Activated CD4-positive, alpha-beta T cell treated with anti-CD3 and anti-CD28 coated beads for 36 hours (primary cell): ENCODE data around the gene WIPI1. TPM values are rescaled to one million over a fixed set of nuclear protein-coding genes. Genes with fewer than 3 reads are reported as not detected.
A peak's percentile ranks its signal among the peaks of the same experiment; 100 is the strongest.

Experiments
- ATAC-seq: fragments of 200-7000 bp; cut with Tn5 transposase; one replicate; pipeline ENCODE4 v1.10.0; 2021; ENCODE audit warnings: mild to moderate bottlenecking, moderate library complexity
- CTCF ChIA-PET: fragments of 350-600 bp; sonication (Branson Sonifier 250); formaldehyde crosslinking; loops from one replicate; lab custom pipeline; 2021; ENCODE audit warnings: antibody characterized with exemption; lab: Charles Lee
- POLR2A ChIA-PET: fragments of 350-600 bp; sonication (Branson Sonifier 250); formaldehyde crosslinking; loops from one replicate; lab custom pipeline; 2021; ENCODE audit warnings: antibody characterized with exemption, inconsistent platforms; lab: Charles Lee
- DNase-seq: peaks from one replicate; pipeline ENCODE4 v3.0.0-alpha.2; 2020
- H3K27ac Mint-ChIP-seq: one replicate; pipeline ENCODE4 v1.8.0; 2021; ENCODE audit warnings: mixed read lengths
- H3K27me3 Mint-ChIP-seq: one replicate; pipeline ENCODE4 v1.8.0; 2021; ENCODE audit warnings: mixed read lengths
- H3K36me3 Mint-ChIP-seq: one replicate; pipeline ENCODE4 v1.8.0; 2021; ENCODE audit warnings: low read depth, mixed read lengths
- H3K4me1 Mint-ChIP-seq: one replicate; pipeline ENCODE4 v1.8.0; 2021; ENCODE audit warnings: mixed read lengths
- H3K4me3 Mint-ChIP-seq: one replicate; pipeline ENCODE4 v1.8.0; 2021; ENCODE audit warnings: mild to moderate bottlenecking, moderate library complexity, mixed read lengths
- H3K9me3 Mint-ChIP-seq: one replicate; pipeline ENCODE4 v1.8.0; 2021; ENCODE audit warnings: low read depth, mixed read lengths
- intact Hi-C, 2 experiments: fragments of 100-400 bp; cut with DNase I in 1 of 2; cut with micrococcal nuclease in 1 of 2; formaldehyde crosslinking; loops; one replicate each; pipeline versions ENCODE4 v1.14.2 to v1.15.1; 2022 to 2024; cut with DNase I, micrococcal nuclease
- total RNA-seq, 2 experiments: library from RNA; stranded (reverse); gene quantifications; one replicate each; pipeline ENCODE4 v1.2.3, GENCODE V29; 2021

Gene WIPI1
- total RNA-seq, 2 experiments from 2014 or later = 14.0 to 17.6 TPM

DNA sequence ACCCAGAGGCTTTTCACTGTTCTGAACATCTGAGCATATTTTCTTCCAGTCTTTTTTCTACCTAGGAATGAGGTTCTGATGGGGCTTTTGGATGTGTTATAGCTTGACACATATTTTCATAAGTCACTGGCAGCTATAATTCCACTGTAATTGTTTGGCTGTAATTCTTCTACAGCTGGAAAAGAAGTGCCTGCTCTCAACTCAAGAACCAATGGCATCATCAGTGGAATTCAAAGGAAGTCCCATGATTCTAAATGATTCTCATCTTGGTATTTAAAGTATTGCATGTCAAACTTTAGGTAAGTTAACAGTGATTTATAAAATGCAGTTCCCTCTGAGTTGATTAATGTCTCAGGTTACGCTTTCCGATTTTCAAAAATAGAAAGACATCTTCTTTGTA, 16.8 kb downstream of the WIPI1 start:
- POLR2A ChIA-PET = interaction anchor here (1.0 kb wide), 1 partner anchor 151 kb away, joined by 4 read pairs; no protein-coding TSS in a partner anchor

DNA sequence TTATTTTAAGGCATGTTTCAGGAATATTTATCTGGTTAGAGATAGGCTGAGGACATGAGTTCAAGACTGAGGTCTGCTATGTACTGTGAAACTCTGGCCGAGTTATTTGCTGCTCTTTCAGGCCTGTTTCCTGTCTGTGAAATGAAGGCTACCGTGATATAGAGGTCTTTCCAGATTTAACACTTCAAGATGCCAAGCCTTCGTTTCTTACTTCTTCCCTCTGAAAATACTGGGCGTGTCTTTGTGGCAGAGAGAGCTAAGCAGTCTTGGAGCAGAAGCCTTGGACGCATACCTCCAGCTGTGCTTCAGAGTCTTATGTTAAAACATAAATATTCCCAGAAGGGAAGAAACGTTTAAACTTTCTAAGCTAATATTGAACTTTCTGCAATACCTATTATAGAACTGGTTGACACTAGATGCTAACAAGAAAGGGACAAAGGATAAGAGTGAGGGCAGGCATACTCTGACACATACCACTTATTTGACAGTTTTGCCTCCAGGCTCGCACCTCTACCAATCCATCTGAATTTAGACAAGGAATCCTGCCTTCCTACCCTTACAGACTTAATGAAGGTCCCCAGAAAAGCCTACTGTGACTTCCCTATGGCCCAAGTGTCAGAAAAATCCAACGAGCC, 17.5 kb downstream of the WIPI1 start:
- H3K27ac Mint-ChIP-seq = no peak overlapping the region
- DNase-seq (no peak), ATAC-seq (no peak)

More for the DNA sequence above, 16.8 kb downstream of the WIPI1 start:
- Mint-ChIP-seq H3K4me3 (no peak overlapping the region), H3K27ac (peak overlapping the region; percentile 15), H3K36me3 (no peaks in the 10 kb centered on the region), H3K9me3 (no peaks in the 10 kb centered on the region), H3K27me3 (no peaks in the 10 kb centered on the region), H3K4me1 (peaks cover 42% of the 10 kb centered on the region)
- DNase-seq (no peak), ATAC-seq (no peak)
- CTCF ChIA-PET = interaction anchor here (0.5 to 13.0 kb wide), 9 partner anchors 9 to 270 kb away, joined by 3 to 112 read pairs (median 4); no protein-coding TSS in a partner anchor
- intact Hi-C loops = no loop called here

DNA sequence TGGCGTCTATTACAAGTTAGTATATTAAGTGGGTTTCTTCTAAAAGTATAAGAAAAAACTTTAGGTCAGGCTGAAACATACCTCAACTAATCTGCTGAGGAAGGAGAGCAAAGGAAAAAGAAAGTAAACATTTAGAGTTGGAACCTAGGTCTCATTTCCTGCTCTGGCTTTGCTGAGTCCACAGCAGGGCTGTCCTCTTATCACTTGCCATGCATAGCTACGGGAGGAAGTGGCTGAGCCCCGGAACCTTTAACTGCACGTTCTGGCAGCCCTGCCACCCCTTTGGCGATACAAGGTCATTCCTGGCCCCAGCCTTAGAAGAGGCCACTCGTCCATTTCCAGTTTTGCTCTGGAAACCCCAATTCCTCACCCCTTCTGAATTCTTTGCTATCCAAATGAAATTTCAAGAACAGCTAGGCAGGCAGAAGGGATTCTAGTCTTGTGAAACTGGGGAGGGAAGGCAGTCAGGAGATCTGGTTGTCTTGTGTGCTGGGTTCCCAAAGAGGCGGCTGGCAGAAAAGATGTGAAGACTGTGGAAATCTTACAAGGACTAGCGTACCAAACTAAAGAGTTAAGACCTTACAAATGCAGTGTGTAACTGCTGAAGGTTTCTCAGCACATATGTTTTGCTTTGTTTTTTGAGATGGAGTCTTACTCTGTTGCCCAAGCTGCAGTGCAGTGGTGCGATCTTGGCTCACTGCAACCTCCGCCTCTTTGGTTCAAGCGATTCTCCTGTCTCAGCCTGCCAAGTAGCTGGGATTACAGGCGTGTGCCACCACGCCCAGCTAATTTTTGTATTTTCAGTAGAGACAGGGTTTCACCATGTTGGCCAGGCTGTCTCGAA, 19.1 kb downstream of the WIPI1 start:
- H3K4me3 Mint-ChIP-seq = peak overlapping the region; percentile 45
- DNase-seq (peak; percentile 63), ATAC-seq (peak; percentile 76)
- peaks cover 46% of the 10 kb centered on the region for H3K4me1 Mint-ChIP-seq
- H3K27ac Mint-ChIP-seq = peak overlapping the region; percentile 84
- no peaks in the 10 kb centered on the region for H3K36me3 Mint-ChIP-seq
- no peaks in the 10 kb centered on the region for H3K9me3 Mint-ChIP-seq
- no peaks in the 10 kb centered on the region for H3K27me3 Mint-ChIP-seq
- ChIA-PET CTCF (interaction anchor here (1.0 to 13.0 kb wide), 22 partner anchors 8 to 269 kb away, joined by 3 to 112 read pairs (median 8); partner anchors contain the start of genes AMZ2, ARSG and WIPI1), POLR2A (interaction anchor here (1.0 kb wide), 1 partner anchor 147 kb away, joined by 3 read pairs; the partner anchor contains the start of genes ARSG and SLC16A6)
- intact Hi-C loops = loop anchor here (1.0 to 5.0 kb wide), 4 partner anchors 19 to 237 kb away; partner anchors contain the start of gene WIPI1 (in 1 of the 2)

More for the DNA sequence above, 17.5 kb downstream of the WIPI1 start:
- Mint-ChIP-seq H3K4me3 (no peak overlapping the region), H3K9me3 (no peaks in the 10 kb centered on the region), H3K36me3 (no peaks in the 10 kb centered on the region), H3K4me1 (peaks cover 42% of the 10 kb centered on the region), H3K27me3 (no peaks in the 10 kb centered on the region)
- POLR2A ChIA-PET = no interaction called here
- CTCF ChIA-PET = interaction anchor here (0.7 to 13.0 kb wide), 10 partner anchors 8 to 190 kb away, joined by 3 to 112 read pairs (median 4); no protein-coding TSS in a partner anchor
- intact Hi-C loops = loop anchor here in 1 of 2 experiments (5.0 kb wide), 2 partner anchors 42 to 92 kb away; no protein-coding TSS in a partner anchor

DNA sequence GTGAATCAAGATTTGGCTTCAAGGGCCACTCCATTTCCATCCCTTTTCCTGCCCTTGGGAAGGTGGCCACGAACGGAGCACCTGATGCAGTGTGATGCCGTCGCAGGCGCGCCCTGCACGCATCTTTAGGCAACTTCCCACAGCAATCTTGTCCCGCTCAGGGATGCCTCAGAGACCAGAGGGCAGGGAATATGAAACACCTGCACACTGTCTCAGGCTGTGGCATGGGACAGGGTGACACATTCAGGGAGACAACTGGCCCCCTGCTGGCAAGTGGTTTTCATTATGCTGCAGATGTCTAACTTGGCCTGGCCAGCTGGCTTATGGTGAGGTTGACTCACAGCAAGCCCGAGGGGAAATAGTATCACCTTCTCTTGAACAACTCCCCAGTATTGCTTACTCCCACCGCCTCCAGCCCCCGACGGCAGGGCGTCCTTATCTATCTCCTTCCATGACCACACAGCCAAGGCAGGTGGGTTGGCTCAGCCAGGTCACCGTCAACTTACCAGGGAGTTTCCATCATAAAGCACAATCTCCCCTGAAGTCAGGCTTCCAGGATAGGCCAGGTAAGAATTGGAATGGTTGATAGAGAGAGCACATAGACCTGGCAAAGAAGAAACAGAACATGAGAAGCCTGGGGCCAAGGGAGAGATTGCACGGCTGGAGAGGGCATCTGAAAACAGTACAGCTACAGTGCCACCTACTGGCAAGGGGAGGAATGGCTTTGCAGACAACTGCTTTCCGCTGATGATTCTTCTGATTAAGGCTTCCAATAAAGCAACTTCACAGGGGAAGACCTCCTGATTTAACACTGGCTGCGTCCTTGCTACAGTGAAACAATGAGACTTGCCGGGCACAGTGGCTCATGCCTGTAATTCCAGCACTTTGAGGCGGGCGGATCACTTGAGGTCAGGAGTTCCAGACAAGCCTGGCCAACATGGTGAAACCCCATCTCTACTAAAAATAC, 21.1 kb downstream of the WIPI1 start:
- Mint-ChIP-seq H3K4me3 (no peak overlapping the region), H3K4me1 (peaks cover 44% of the 10 kb centered on the region), H3K27ac (peak overlapping the region; percentile 79), H3K27me3 (no peaks in the 10 kb centered on the region), H3K36me3 (peaks cover 2% of the 10 kb centered on the region), H3K9me3 (no peaks in the 10 kb centered on the region)
- ATAC-seq (peak; percentile 80), DNase-seq (peak; percentile 91)
- POLR2A ChIA-PET = interaction anchor here (0.6 kb wide), 1 partner anchor 37 kb away, joined by 3 read pairs; no protein-coding TSS in a partner anchor
- intact Hi-C loops = loop anchor here (1.0 to 5.0 kb wide), 8 partner anchors 27 to 264 kb away; partner anchors contain the start of genes ARSG (in 2 of the 2) and SLC16A6 (in 2 of the 2)
- CTCF ChIA-PET = interaction anchor here (0.5 to 13.0 kb wide), 37 partner anchors 10 to 380 kb away, joined by 3 to 112 read pairs (median 4); partner anchors contain the start of genes AMZ2, ARSG and WIPI1

DNA sequence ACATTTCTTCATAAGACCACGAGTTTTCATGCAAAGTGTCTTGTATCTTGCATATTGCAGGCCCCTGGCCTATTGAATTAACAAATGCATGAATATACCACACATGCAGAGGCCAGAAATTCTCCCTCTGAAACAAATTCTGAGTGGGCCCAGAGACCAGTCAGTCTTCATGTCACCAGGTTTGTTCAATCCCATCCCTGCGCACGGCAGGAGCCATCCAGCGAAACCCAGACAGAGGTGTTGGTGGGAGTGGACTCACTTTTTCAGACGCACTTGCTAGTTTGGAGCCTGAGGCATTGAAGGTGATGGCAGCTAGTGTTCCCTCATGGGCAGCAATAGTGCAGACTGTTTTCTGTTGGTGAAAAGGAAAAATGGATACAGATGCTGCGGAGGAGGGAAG, 21.9 kb downstream of the WIPI1 start:
- no peaks in the 10 kb centered on the region for H3K27me3 Mint-ChIP-seq
- peaks cover 38% of the 10 kb centered on the region for H3K4me1 Mint-ChIP-seq
- H3K36me3 Mint-ChIP-seq = peaks cover 2% of the 10 kb centered on the region
- intact Hi-C loops = loop anchor here in 1 of 2 experiments (5.0 kb wide), 2 partner anchors 38 to 88 kb away; no protein-coding TSS in a partner anchor
- ChIA-PET POLR2A (no interaction called here), CTCF (interaction anchor here (0.5 to 13.0 kb wide), 22 partner anchors 10 to 379 kb away, joined by 3 to 112 read pairs (median 6); partner anchors contain the start of genes AMZ2 and WIPI1)
- no peak overlapping the region for H3K27ac Mint-ChIP-seq
- H3K4me3 Mint-ChIP-seq = no peak overlapping the region
- DNase-seq (no peak), ATAC-seq (no peak)
- no peaks in the 10 kb centered on the region for H3K9me3 Mint-ChIP-seq

DNA sequence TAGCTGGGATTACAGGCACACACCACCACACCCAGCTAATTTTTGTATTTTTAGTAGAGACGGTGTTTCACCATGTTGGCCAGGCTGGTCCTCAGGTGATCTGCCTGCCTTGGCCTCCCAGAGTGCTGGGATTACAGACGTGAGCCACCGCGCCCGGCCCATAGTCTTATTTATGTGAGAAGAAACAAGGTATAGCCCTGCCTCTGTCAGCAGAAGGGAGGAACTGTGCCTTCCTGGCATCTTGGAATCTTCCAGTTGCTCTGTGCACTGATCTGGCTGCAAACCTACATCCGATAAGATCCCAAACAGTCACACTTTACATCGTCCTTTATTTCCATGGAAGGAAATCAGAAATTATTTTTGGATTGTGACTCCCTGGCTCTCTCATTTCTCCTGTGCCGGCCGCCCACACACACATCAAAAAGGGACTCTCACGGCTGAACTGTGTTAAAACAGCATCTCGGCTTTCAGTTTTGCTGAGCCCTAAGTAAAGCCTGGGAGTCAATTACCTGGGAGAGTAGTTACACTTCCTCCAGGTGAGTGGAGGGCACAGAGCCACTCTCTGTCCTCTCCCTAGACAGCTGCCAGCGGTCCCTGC, 23.3 kb downstream of the WIPI1 start:
- intact Hi-C loops = no loop called here
- ChIA-PET POLR2A (interaction anchor here (0.5 to 0.9 kb wide), 2 partner anchors 142 to 156 kb away, joined by 3 to 5 read pairs; no protein-coding TSS in a partner anchor), CTCF (interaction anchor here (0.6 to 13.0 kb wide), 3 partner anchors 25 to 170 kb away, joined by 3 to 112 read pairs (median 4); no protein-coding TSS in a partner anchor)
- H3K4me3 Mint-ChIP-seq = no peak overlapping the region
- no peak for DNase-seq
- H3K27me3 Mint-ChIP-seq = no peaks in the 10 kb centered on the region
- no peaks in the 10 kb centered on the region for H3K9me3 Mint-ChIP-seq
- no peak overlapping the region for H3K27ac Mint-ChIP-seq
- H3K4me1 Mint-ChIP-seq = peaks cover 38% of the 10 kb centered on the region
- peaks cover 3% of the 10 kb centered on the region for H3K36me3 Mint-ChIP-seq
- no peak for ATAC-seq

DNA sequence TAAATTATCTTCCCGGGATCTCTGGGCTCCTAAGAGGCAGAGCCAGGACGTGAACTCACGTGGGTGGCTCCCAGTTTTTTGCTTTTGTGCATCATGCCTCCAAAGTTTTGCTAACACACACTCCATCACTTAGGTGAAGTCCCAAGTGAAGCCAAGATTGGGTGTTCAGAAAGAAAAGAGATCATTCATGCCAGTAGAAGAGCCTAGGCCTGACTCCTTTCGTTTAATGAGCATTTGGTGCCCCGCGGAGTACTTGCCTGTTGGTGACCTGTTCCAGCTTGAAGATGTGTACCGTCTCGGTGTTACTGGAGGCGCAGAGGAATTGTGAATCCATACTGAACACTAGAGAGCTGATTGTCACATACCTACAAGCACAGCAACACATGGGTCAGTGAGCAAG, 24.1 kb downstream of the WIPI1 start:
- DNase-seq (no peak), ATAC-seq (no peak)
- ChIA-PET POLR2A (interaction anchor here (0.5 to 0.9 kb wide), 2 partner anchors 141 to 155 kb away, joined by 3 to 5 read pairs; no protein-coding TSS in a partner anchor), CTCF (interaction anchor here (0.8 to 13.0 kb wide), 6 partner anchors 9 to 253 kb away, joined by 3 to 112 read pairs (median 4); partner anchors contain the start of gene WIPI1)
- Mint-ChIP-seq H3K9me3 (no peaks in the 10 kb centered on the region), H3K4me1 (peaks cover 33% of the 10 kb centered on the region), H3K4me3 (no peak overlapping the region), H3K36me3 (peaks cover 3% of the 10 kb centered on the region), H3K27ac (no peak overlapping the region), H3K27me3 (no peaks in the 10 kb centered on the region)
- intact Hi-C loops = no loop called here

DNA sequence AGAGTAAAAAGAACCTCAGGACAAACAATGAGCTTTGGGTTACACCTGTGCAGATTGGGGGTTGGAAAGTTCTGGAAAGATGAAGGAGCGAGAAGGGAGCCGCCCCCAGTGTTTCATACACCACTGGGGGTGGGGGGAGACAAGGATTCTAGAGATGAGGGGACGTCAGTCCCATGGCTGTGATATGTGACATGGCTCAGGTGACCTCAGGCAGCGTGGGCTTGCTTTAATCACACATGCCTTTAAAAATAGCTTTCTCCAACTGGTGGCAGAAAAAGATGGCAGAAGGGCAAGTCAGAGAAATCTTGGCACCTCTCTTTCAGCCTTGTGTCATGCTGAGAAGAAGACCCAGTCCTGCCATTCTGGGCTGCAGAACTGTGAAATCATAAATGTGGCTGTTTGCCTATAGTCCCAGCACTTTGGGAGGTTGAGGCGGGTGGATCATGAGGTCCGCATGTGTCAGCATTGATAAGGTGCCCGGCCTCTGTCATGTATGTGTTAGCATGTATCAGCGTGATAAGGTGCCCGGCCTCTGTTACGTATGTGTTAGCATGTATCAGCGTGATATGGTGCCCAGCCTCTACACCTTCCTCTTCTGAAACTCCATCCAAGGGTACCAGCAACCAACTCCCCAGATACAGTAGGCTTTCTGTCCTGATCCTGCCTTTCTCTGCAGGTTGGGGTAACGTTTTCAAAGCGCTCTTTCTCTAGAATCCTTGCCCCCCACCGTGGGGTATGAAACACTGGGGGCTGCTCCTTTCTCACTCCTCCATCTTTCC, 25.0 kb downstream of the WIPI1 start:
- ATAC-seq (no peak), DNase-seq (no peak)
- no peaks in the 10 kb centered on the region for H3K9me3 Mint-ChIP-seq
- H3K4me3 Mint-ChIP-seq = no peak overlapping the region
- peaks cover 3% of the 10 kb centered on the region for H3K36me3 Mint-ChIP-seq
- ChIA-PET POLR2A (no interaction called here), CTCF (interaction anchor here (0.7 to 13.0 kb wide), 19 partner anchors 8 to 273 kb away, joined by 3 to 112 read pairs (median 4); partner anchors contain the start of gene WIPI1)
- intact Hi-C loops = no loop called here
- peak overlapping the region; percentile 5 for H3K27ac Mint-ChIP-seq
- peaks cover 23% of the 10 kb centered on the region for H3K4me1 Mint-ChIP-seq
- H3K27me3 Mint-ChIP-seq = no peaks in the 10 kb centered on the region

DNA sequence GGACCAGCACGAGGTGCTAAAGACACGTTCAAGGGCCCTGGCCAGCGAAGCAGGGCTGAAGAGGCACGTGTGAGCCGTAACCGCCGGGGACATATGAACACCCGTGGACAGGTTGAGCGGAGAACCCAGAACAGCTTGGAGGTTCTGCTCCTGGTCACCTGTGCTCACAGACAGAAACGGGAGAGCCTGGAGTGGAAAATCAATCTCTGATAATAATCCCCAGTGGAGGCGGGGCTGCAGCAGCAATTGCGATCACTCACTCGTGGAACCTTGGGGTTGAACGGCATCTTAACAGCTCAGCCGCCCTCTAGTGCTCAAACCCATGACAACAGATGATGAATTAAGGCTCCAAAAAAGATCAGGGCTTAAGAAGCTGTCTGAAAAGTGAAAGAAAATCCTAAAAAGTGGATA, 25.6 kb downstream of the WIPI1 start:
- Mint-ChIP-seq H3K4me1 (peaks cover 17% of the 10 kb centered on the region), H3K36me3 (peaks cover 3% of the 10 kb centered on the region), H3K27me3 (no peaks in the 10 kb centered on the region), H3K4me3 (no peak overlapping the region), H3K27ac (peak overlapping the region; percentile 5), H3K9me3 (no peaks in the 10 kb centered on the region)
- intact Hi-C loops = no loop called here
- peak; percentile 71 for DNase-seq
- CTCF ChIA-PET = interaction anchor here (0.7 to 13.0 kb wide), 17 partner anchors 9 to 272 kb away, joined by 3 to 112 read pairs (median 4); partner anchors contain the start of gene WIPI1
- POLR2A ChIA-PET = no interaction called here
- ATAC-seq = peak; percentile 49
